GM12864 (cell line): ENCODE data around the gene TMC5.

Experiments used
- DNase-seq: peaks from one replicate; pipeline ENCODE4 v3.0.0-alpha.2; 2011; ENCODE audit warnings: low read depth
- H3K4me3 ChIP-seq: 2 replicates; pipeline ENCODE4 v1.5.1; 2011; ENCODE audit warnings: mild to moderate bottlenecking, low read depth, low read length, control low read depth
- CTCF ChIP-seq: IDR thresholded peaks from 2 replicates; pipeline ENCODE4 v1.5.1; 2011; ENCODE audit warnings: low read depth, mild to moderate bottlenecking, moderate library complexity, low read length, control low read depth, inconsistent platforms; ENCODE audit errors: missing control alignments

Gene TMC5

DNA sequence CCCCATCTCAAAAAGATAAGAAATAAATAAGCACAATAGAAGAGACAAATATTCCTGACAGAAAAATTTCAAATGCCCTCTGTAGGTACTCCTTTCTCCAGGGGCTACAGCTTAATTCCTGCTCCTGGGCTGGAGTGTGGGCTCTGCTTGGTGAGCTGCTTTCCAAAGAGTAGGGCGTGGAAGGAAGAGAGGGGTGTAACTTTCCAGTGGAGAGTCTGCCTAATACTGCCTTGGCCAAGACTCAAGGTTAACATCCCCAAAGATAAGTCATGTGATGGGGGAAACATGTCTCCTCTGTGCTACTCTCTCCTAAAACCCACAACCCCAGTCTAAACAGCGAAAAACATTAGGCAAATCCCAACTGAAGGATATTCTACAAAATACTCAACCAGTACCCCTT lies 42.7 kb downstream of the TMC5 start:
- no peak overlapping the region for H3K4me3 ChIP-seq
- no peak for TF ChIP-seq CTCF
- DNase-seq, result no peak

DNA sequence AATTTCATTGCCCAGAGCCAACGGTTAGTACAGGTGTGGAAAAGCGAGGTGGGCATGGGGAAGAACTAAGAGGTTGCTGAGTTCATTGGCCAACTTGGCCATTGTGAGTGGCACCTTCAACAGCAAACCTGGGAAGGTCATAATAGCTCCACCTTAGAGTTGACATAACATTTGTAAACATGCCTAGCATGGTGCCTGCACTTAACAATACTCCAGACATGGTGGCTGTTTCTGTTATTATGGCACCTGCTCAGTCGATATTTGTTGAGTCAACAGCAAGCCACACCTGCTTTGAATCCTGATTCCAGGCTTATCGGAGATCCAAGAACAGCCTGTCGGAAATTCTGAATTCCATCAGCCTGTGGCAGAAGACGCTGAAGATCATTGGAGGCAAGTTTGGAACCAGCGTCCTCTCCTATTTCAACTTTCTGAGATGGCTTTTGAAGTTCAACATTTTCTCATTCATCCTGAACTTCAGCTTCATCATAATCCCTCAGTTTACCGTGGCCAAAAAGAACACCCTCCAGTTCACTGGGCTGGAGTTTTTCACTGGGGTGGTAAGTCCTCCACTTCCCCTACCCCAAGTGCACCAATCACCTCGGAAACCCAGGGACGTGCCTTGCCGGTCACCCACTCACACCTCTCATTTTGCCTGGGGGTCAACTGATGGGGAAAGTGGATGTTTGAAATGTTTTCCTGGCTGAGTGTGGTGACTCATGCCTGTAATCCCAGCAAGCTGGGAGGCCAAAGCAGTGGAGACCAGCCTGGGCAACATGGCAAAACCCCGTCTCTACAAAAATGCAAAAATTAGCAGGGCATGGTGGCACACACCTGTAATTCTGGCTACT lies 46.0 kb downstream of the TMC5 start:
- DNase-seq, result no peak
- TF ChIP-seq CTCF, result no peak
- H3K4me3 ChIP-seq, result no peak overlapping the region

DNA sequence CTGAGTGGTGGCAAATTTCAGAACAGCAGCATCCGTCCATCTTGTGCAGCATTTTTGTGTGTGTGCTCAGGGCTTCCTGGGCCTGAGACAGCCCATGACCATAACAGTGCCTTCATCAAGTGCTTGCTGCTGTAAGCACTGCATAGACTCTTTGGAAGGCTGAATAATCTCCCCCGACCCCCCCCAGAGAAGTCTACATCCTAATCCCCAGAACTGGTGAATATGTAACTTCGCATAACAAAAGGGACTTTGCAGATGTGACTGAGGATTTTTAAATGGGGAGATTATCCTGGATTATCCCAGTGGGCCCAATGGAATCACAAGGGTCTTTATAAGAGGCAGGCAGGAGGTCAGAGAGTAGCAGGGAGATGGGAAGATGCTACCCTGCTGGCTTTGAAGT lies 50.6 kb downstream of the TMC5 start:
- no peak for TF ChIP-seq CTCF
- no peak for DNase-seq
- H3K4me3 ChIP-seq, result no peak overlapping the region

- no peak for DNase-seq
- no peak for TF ChIP-seq CTCF
- no peak overlapping the region for H3K4me3 ChIP-seq
Measured at GRCh38 chr16:19472482-19472881, 54.8 kb downstream of the TMC5 start.

DNA sequence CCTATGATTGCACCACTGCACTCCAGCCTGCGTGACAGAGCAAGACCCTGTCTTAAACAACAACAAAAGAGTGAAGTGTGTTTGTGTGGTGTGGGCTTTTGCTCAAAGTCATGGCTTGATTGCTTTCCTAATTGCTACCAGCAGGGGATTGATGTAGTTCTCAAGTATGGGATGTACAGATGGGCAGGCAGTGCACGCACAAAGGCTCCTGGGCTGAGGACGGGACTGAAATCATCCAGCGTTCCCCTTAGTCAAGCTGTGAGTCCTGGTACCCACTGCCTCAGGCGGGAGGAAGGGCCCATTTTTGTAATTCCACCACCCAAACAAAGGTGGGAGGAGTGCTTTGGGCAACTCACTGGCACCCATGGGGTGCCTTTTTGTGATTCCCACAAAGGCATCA lies 56.9 kb downstream of the TMC5 start:
- no peak for DNase-seq
- no peak for TF ChIP-seq CTCF
- no peak overlapping the region for H3K4me3 ChIP-seq

DNA sequence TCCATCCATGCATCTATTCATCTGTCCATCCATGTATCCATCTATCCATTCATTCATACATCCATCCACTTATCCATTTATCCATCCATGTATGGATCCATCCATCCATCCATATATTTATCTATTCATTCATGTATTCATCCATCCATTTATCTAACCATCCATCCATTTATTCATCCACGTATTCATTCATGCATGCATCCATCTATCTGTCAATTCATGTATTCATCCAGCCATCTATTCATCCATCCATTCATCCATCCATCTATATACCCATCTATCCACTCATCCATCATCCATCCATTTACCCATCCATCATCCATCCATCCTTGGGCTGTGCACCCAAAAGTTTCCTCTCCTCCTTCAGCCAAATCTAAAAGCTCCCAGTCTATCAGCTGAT lies 60.8 kb downstream of the TMC5 start:
- TF ChIP-seq CTCF, result no peak
- DNase-seq, result no peak
- H3K4me3 ChIP-seq, result no peak overlapping the region

- TF ChIP-seq CTCF, result no peak
- H3K4me3 ChIP-seq, result no peak overlapping the region
- DNase-seq, result no peak
Measured at GRCh38 chr16:19479302-19479721, 61.6 kb downstream of the TMC5 start.
